Activated B cell treated with CpG ODN at 0.5 μM for 24 hours (primary cell): ENCODE results near the gene TLCD5. TPM values are rescaled to one million over a fixed set of nuclear protein-coding genes. Genes with fewer than 3 reads are reported as not detected.

Experiments used
- ATAC-seq: fragments of 200-7000 bp; cut with Tn5 transposase; one replicate; pipeline ENCODE4 v1.10.0; 2021; ENCODE audit warnings: low read depth, mild to moderate bottlenecking, moderate library complexity
- CTCF ChIA-PET: fragments of 350-600 bp; sonication (Branson Sonifier 250); formaldehyde crosslinking; loops from one replicate; lab custom pipeline; 2021; ENCODE audit warnings: antibody characterized with exemption; lab: Charles Lee
- POLR2A ChIA-PET: fragments of 350-600 bp; sonication (Branson Sonifier 250); formaldehyde crosslinking; loops from one replicate; lab custom pipeline; 2021; ENCODE audit warnings: antibody characterized with exemption; lab: Charles Lee
- DNase-seq: peaks from one replicate; pipeline ENCODE4 v3.0.0; 2022
- H3K27ac Mint-ChIP-seq: one replicate; pipeline ENCODE4 v1.8.0; 2020; ENCODE audit warnings: mixed read lengths
- H3K27me3 Mint-ChIP-seq: one replicate; pipeline ENCODE4 v1.8.0; 2021; ENCODE audit warnings: mixed read lengths
- H3K36me3 Mint-ChIP-seq: one replicate; pipeline ENCODE4 v1.8.0; 2021; ENCODE audit warnings: low read depth, mixed read lengths
- H3K4me1 Mint-ChIP-seq: one replicate; pipeline ENCODE4 v1.8.0; 2021; ENCODE audit warnings: mixed read lengths
- H3K4me3 Mint-ChIP-seq: one replicate; pipeline ENCODE4 v1.8.0; 2020; ENCODE audit warnings: mild to moderate bottlenecking, mixed read lengths
- H3K9me3 Mint-ChIP-seq: one replicate; pipeline ENCODE4 v1.8.0; 2020; ENCODE audit warnings: mixed read lengths
- CTCF ChIP-seq: fragments of 200-600 bp; IDR thresholded peaks from one replicate; pipeline ENCODE4 v1.8.0; 2022; ENCODE audit warnings: antibody characterized with exemption, mild to moderate bottlenecking
- intact Hi-C: fragments of 100-400 bp; cut with micrococcal nuclease; formaldehyde crosslinking; loops from one replicate; pipeline ENCODE4 v1.15.1; 2024
- total RNA-seq: library from RNA; stranded (reverse); gene quantifications from 2 replicates; pipeline ENCODE4 v1.2.3, GENCODE V29; 2022

TLCD5 gene
- total RNA-seq, 1 donor from 2014 or later, result 0.22 TPM

GRCh38 chr11:120332822-120333716, 8.0 kb downstream of the TLCD5 start:
- Mint-ChIP-seq H3K27ac (no peak overlapping the region), H3K36me3 (peaks cover 2% of the 10 kb centered on the region), H3K27me3 (peaks cover 30% of the 10 kb centered on the region), H3K4me1 (peaks cover 21% of the 10 kb centered on the region), H3K4me3 (no peak overlapping the region), H3K9me3 (peaks cover 1% of the 10 kb centered on the region)
- intact Hi-C loops, result loop anchor here (10.0 kb wide), 1 partner anchor 692 kb away; the partner anchor contains the start of gene TBCEL
- ChIA-PET CTCF (interaction anchor here (2.4 to 3.9 kb wide), 2 partner anchors 178 to 352 kb away, joined by 7 to 42 read pairs; partner anchors contain the start of gene GRIK4), POLR2A (no interaction called here)
- no peak for DNase-seq
- no peak for ATAC-seq
- TF ChIP-seq CTCF, result no peak

- Mint-ChIP-seq H3K27me3 (peaks cover 28% of the 10 kb centered on the region), H3K27ac (no peak overlapping the region), H3K4me1 (peaks cover 25% of the 10 kb centered on the region), H3K36me3 (peaks cover 2% of the 10 kb centered on the region), H3K9me3 (peaks cover 1% of the 10 kb centered on the region), H3K4me3 (no peak overlapping the region)
- no peak for TF ChIP-seq CTCF
- POLR2A ChIA-PET, result no interaction called here
- ATAC-seq, result no peak
- CTCF ChIA-PET, result interaction anchor here (1.4 to 3.9 kb wide), 6 partner anchors 12 to 861 kb away, joined by 3 to 42 read pairs (median 5); partner anchors contain the start of gene GRIK4
- intact Hi-C loops, result loop anchor here (1.0 to 10.0 kb wide), 3 partner anchors 178 to 691 kb away; partner anchors contain the start of genes GRIK4 and TBCEL
- no peak for DNase-seq
These were observed 8.7 kb downstream of the TLCD5 start for GRCh38 chr11:120333801-120334200.

GRCh38 chr11:120334332-120334731, 9.2 kb downstream of the TLCD5 start:
- ChIA-PET POLR2A (no interaction called here), CTCF (interaction anchor here (1.4 to 3.9 kb wide), 6 partner anchors 12 to 860 kb away, joined by 3 to 42 read pairs (median 5); partner anchors contain the start of gene GRIK4)
- Mint-ChIP-seq H3K36me3 (peaks cover 2% of the 10 kb centered on the region), H3K9me3 (peaks cover 1% of the 10 kb centered on the region), H3K27me3 (peaks cover 30% of the 10 kb centered on the region), H3K27ac (no peak overlapping the region), H3K4me3 (no peak overlapping the region), H3K4me1 (peaks cover 26% of the 10 kb centered on the region)
- intact Hi-C loops, result loop anchor here (1.0 to 10.0 kb wide), 3 partner anchors 177 to 690 kb away; partner anchors contain the start of genes GRIK4 and TBCEL
- ATAC-seq, result no peak
- TF ChIP-seq CTCF, result no peak
- DNase-seq, result no peak

GRCh38 chr11:120334894-120335462, 9.9 kb downstream of the TLCD5 start:
- no peak overlapping the region for H3K27ac Mint-ChIP-seq
- DNase-seq, result no peak
- peaks cover 31% of the 10 kb centered on the region for H3K4me1 Mint-ChIP-seq
- intact Hi-C loops, result loop anchor here (1.0 to 10.0 kb wide), 10 partner anchors 97 to 1257 kb away; partner anchors contain the start of genes GRIK4, SC5D and TBCEL
- no peak for TF ChIP-seq CTCF
- peaks cover 1% of the 10 kb centered on the region for H3K9me3 Mint-ChIP-seq
- CTCF ChIA-PET, result interaction anchor here (0.6 to 3.9 kb wide), 9 partner anchors 8 to 1094 kb away, joined by 3 to 42 read pairs (median 3); partner anchors contain the start of gene GRIK4
- peaks cover 32% of the 10 kb centered on the region for H3K27me3 Mint-ChIP-seq
- H3K36me3 Mint-ChIP-seq, result peaks cover 2% of the 10 kb centered on the region
- peak overlapping the region; percentile 70 for H3K4me3 Mint-ChIP-seq
- POLR2A ChIA-PET, result no interaction called here
- ATAC-seq, result peak; percentile 40
